CD4-positive, alpha-beta T cell treated with Interleukin-1 beta for 1 hour (primary cell): ENCODE data around the gene LY9.
A peak's percentile ranks its signal among the peaks of the same experiment; 100 is the strongest.
"Not testable (repeated sequence)": the region's sequence is repeated elsewhere in the genome, so short reads cannot be mapped to it uniquely, and the experiment has no call there.

Experiments
- DNase-seq, 2 donors: peaks; one replicate each; pipeline ENCODE4 v3.0.0-alpha.2; 2020 to 2022

The LY9 gene

DNA sequence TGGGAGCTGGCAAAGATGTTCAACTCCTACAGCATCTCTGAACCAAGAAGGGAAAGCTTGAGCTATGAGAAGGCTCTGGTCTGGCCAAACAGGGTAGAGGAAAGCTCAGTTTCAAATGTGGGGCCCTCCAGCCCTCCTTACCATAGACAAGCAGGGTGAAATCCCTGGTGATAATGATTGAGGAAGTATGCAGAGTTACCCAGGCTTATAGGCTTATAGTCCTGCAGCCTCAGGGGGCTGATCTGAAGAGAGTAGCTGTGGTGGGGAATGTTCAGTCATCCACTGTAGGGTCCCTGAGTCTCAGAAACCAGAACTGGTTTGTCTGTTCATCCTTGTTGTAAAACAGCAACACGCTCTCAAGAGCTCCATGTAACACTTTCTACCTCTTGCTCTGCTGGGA is 19.8 kb upstream of the LY9 start:
- no peak for DNase-seq

GRCh38 chr1:160777486-160778089 is 18.4 kb upstream of the LY9 start:
- DNase-seq, result peak; percentile 52 to 75

- DNase-seq, result no peak
These were observed 17.0 kb upstream of the LY9 start for GRCh38 chr1:160778976-160779375.

GRCh38 chr1:160779626-160780397 is 16.2 kb upstream of the LY9 start:
- DNase-seq, result peak; percentile 49 to 50

DNA sequence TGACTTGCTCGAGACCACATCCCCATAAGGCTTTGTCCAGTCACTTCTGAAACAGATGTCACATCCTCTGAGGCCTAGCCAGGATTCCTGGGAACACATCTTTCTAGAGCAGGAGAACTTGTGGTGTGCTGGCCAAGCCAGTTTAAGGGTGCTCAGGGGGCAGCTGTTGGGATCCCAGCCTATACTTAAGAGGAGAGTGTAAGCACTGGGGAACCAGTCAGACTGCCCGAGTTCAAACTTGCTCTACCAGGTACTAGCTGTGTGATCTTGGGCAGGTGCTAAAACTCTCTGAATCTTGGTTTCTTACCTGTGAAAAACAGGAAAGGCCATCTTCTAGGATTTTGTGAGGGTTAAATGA is 15.6 kb upstream of the LY9 start:
- no peak for DNase-seq

- no peak for DNase-seq
These were observed 14.7 kb upstream of the LY9 start for GRCh38 chr1:160781186-160781766.

DNA sequence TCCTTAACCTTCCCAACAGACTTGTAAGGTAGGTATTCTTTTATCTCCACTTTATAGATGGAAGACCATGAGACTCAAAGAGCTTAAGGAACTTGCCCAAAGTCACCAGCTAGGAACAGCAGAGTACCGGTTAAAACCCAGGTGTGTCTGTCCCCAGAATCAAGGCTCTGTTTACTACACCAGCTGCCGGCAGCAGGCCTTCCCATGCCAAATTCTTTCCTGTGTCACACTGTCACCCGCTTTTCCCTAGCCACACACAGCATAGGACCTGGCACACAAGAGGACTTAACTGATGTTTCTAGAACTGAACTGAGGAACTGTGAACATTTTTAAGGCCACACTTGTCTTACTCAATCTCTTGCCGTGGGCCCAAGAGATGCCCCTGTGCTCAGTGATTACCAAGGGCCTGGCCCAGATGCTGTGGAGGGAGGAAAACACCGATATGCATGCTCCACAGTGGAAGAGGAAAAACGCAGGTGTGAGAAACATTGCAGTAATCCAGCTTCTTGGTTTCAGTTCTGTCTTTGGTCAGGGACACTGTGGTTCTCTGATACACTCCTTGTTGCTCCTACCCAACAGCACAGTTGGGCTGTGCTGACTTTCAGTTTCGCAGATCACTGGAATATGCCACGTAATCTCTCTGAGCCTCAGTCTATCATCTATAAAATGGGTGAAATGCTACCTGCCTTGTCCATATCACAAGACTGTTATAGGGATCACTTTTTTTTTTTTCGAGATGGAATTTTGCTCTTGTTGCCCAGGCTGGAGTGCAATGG is 13.9 kb upstream of the LY9 start:
- DNase-seq, result peak; percentile 44 to 61

DNA sequence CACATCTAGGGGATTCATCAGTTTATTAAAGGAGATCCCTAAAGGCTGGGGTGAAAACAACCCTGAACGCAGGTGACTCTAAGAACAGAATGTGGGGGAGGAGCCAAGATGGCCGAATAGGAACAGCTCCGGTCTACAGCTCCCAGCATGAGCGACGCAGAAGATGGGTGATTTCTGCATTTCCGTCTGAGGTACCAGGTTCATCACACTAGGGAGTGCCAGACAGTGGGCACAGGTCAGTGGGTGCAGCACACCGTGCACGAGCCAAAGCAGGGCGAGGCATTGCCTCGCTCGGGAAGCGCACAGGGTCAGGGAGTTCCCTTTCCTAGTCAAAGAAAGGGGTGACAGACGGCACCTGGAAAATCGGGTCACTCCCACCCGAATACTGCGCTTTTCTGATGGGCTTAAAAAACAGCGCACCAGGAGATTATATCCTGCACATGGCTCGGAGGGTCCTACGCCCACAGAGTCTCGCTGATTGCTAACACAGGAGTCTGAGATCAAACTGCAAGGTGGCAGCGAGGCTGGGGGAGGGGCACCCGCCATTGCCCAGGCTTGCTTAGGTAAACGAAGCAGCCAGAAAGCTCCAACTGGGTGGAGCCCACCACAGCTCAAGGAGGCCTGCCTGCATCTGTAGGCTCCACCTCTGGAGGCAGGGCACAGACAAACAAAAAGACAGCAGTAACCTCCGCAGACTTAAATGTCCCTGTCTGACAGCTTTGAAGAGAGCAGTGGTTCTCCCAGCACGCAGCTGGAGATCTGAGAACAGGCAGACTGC is 12.8 kb upstream of the LY9 start:
- DNase-seq, result not testable (repeated sequence)

DNA sequence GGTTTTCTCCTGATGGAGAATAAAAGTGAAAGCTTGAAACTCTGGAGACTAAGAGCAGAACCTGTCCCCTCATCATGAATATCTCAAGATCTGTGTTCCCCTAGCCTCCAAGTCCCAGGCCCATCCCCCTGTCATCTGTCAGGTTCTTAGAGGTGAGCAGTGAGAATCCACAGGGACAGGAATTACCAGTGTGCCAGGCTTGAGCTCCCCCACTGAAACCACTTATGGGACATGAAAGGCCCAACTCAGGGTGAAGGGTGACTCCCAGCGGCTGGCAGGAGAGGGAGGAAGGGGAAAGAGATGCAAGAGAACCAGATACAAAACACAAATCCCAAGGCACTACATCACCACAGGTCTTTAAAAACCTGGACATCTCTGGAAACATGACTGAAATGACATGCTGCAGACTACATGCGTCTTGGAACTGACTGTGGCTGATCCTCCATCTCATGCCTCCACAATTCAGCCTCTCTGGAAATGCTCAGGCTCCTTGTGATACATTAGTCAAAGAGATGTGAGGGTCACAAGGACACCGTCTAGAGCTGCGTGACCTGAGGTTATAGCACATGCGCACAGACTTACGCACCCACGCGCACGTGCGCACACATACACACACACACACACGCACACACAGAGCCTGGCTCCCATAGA is 6.8 kb upstream of the LY9 start:
- no peak for DNase-seq

GRCh38 chr1:160789702-160790611 is 6.0 kb upstream of the LY9 start:
- peak in 1 of 2 donors; percentile 83 for DNase-seq

GRCh38 chr1:160794376-160794775 is 1.6 kb upstream of the LY9 start:
- no peak for DNase-seq

DNA sequence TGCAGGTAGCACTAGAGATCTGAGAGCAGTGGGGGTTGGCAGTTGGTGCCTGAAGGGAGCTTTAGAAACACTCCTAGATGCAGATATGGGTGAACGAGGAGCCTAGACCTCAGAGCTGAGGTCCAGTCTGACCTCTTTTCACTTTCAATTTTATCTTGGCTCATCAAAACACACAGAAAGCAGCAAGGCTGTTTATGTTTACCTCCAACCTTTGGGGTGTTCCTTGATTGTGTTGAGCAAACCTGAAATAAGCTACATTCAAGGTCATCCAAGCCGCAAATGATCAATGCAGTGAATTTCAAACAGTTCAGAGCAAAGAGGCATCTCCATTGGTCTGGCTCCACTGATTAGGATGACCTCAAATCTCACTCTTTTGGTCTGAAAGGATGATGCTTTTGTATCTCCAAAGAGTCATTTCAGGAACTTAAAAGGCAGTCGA is 1.3 kb downstream of the LY9 start:
- DNase-seq, result no peak

DNA sequence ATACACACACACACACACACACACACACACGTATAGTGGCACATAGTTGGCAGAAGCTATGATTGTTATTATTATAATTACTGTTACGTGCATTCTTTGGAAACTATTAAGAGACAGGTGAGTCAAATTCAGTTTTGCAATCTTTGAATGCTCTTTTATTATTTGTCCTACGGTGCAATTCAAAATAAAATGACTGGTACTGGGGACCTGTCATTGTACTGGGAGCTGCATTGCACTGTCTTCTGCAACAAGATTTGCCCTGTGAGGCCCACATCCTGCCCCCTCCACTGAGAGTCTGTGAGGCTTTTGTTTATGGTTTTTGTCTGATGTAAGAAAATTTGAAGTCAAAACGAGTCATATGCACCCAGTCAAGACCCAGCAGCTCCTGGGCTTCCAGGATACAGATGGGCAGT is 1.9 kb downstream of the LY9 start:
- peak; percentile 60 to 65 for DNase-seq

DNA sequence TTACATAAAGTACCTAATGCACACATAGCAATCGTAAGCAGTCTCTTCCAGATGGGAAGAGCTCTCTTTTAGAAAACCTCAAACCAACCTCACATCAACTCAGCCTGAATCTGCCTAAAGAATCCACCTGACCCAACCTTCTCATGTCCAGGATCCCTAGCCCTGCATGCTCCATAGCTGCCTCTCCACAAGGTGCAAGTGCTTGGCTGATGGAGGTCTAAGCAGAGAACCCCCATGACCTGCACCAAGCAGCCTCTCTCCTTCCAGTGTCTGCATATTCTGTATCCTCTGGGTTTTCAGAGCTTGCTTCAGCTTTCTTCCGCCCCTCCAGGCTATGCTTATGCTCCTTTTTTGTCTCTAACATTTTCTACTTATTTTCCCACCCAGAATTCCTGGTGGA is 2.5 kb downstream of the LY9 start:
- no peak for DNase-seq

- DNase-seq, result no peak
These were observed 3.7 kb downstream of the LY9 start for GRCh38 chr1:160799641-160800040.

DNA sequence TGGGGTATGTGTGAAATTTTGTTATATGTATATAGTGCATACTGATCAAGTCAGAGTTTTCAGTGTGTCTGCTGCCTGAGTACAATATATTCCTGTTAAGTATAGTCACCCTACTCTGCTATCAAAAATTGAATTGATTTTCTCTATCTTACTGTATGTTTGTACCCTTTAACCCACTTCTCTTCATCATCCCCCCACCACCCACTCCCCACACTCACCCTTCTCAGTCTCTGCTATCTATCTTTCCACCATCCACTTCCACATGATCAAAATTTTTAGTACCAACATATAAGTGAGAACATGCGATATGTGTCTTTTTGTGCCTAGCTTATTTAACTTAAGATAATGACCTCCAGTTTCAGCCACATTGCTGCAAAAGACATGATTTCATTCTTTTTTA is 4.2 kb downstream of the LY9 start:
- no peak for DNase-seq

- peak in 1 of 2 donors; percentile 52 for DNase-seq
These were observed 4.9 kb downstream of the LY9 start for GRCh38 chr1:160800645-160801408.

- DNase-seq, result no peak
These were observed 6.0 kb downstream of the LY9 start for GRCh38 chr1:160801836-160802580.

DNA sequence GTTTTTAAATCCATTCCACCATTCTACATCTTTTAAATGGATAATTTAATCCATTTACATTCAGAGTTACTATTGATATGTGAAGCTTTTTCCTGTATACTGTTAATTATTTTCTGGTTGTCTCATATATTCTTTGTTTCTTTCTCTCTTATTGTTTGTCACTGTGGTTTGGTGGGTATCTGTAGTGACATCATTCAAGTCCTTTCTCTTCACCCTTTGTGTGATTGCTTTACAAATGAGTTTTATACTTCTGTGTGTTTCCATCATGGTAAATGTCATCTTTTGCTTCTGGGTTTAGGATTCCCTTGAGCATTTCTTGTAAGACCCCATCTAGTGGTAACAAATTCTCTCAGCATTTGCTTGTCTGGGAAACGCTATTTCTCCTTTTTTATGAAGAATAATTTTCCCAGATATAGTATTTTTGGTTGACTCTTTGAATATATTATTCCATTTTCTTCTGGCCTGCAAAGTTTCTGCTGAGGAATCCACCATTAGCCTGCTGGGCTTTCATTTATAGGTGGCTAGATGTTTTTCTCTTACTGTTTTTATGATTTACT is 10.2 kb downstream of the LY9 start:
- no peak for DNase-seq
